Thoracic aorta (tissue), 2 donors: ENCODE measurements around the gene KHDC4. TPM values are rescaled to one million over a fixed set of nuclear protein-coding genes. Genes with fewer than 3 reads are reported as not detected.

ENCODE experiments used
- ATAC-seq: fragments of 150-250 bp; one replicate; pipeline ENCODE4 v1.8.0; 2017; ENCODE audit warnings: low read depth; ENCODE audit not compliant: insufficient number of reproducible peaks, low FRiP score
- DNase-seq: peaks from one replicate; pipeline ENCODE4 v3.0.0-alpha.2; 2020; ENCODE audit warnings: low spot score
- H3K27ac ChIP-seq, 2 donors: fragments of 200-600 bp; sonication (generic); 1 replicate in 1 of 2; 2 replicates in 1 of 2; pipeline ENCODE4 v1.5.1; 2016; ENCODE audit warnings: mild to moderate bottlenecking in 2 of 2, moderate library complexity in 2 of 2
- H3K27me3 ChIP-seq: fragments of 200-600 bp; sonication (generic); replicated peaks from 2 replicates; pipeline ENCODE4 v1.6.0; 2016; ENCODE audit warnings: mild to moderate bottlenecking; ENCODE audit not compliant: insufficient read depth
- H3K36me3 ChIP-seq: fragments of 200-600 bp; sonication (generic); one replicate; pipeline ENCODE4 v1.5.1; 2016
- H3K4me1 ChIP-seq, 2 donors: fragments of 200-600 bp; sonication (generic); 1 replicate in 1 of 2; 2 replicates in 1 of 2; pipeline versions ENCODE4 v1.5.1 to v1.6.0; 2016; ENCODE audit warnings: low read depth in 2 of 2, mild to moderate bottlenecking in 1 of 2; ENCODE audit not compliant: control insufficient read depth in 1 of 2
- H3K4me3 ChIP-seq: fragments of 200-600 bp; sonication (generic); 2 replicates; pipeline ENCODE4 v1.5.1; 2016; ENCODE audit warnings: mild to moderate bottlenecking
- H3K9me3 ChIP-seq: fragments of 200-600 bp; sonication (generic); 2 replicates; pipeline ENCODE4 v1.5.1; 2016
- CTCF ChIP-seq: fragments of 200-600 bp; sonication (generic); IDR thresholded peaks from one replicate; pipeline ENCODE4 v1.5.1; 2019; ENCODE audit warnings: antibody characterized with exemption
- total RNA-seq, 2 donors: library from RNA; depleted of rRNA; stranded (reverse); fragments of >200 nt; gene quantifications; one replicate each; pipeline versions ENCODE4 v1.1.0 to v1.2.3, GENCODE V29; 2016

Gene KHDC4
- total RNA-seq, 2 donors from 2014 or later = 50.6 to 56.9 TPM

GRCh38 chr1:155979597-155980343, 45.6 kb upstream of the KHDC4 start:
- H3K27ac ChIP-seq = peak overlapping the region; percentile 96 to 97
- no peak for DNase-seq
- no peaks in the 10 kb centered on the region for H3K27me3 ChIP-seq
- H3K4me3 ChIP-seq = peak overlapping the region; percentile 95
- no peaks in the 10 kb centered on the region for H3K36me3 ChIP-seq
- H3K4me1 ChIP-seq = peaks cover 34 to 75% of the 10 kb centered on the region in 2 donors
- H3K9me3 ChIP-seq = no peaks in the 10 kb centered on the region
- ATAC-seq = peak; percentile 34
- no peak for TF ChIP-seq CTCF

- ATAC-seq (no peak), DNase-seq (no peak)
- peaks cover 42 to 75% of the 10 kb centered on the region in 2 donors for H3K4me1 ChIP-seq
- no peak for TF ChIP-seq CTCF
- peak overlapping the region; percentile 95 for H3K4me3 ChIP-seq
- no peaks in the 10 kb centered on the region for H3K27me3 ChIP-seq
- no peaks in the 10 kb centered on the region for H3K36me3 ChIP-seq
- peak overlapping the region; percentile 96 to 97 for H3K27ac ChIP-seq
- no peaks in the 10 kb centered on the region for H3K9me3 ChIP-seq
Observed at GRCh38 chr1:155978973-155979429, 44.8 kb upstream of the KHDC4 start.

DNA sequence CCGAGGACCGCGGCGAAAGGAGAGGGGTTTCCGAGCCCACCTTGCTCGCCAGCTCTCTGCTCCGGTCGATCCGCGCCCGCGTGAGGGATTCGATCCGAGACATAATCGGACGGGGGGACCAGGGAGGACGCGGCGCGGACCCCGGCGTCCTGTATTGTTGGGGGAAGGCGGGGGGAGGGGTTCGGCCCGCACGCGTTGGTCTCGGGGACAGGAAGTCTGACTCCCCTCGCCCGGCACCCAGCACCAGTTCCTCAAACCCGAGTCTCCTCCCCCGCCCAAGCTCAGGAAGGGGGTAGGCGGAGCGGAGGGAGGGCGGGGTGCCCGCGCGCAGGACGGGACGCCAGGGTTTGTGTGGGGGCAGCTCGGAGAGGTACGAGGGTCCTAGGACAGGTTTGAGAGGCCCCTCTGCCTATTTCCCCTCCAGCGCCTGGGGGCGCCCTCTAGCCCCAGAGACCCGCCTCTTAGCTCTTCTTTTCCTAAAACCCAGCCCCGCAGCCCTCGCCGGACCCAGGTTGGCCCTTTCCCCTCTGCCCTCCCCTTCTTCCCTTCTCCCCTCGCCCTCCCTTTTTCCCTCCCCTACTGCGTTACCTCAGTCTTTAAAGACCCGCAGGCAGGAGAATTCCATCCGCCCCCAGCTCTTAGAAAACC, 44.2 kb upstream of the KHDC4 start, which contains the start of gene ARHGEF2:
Gene ARHGEF2 (minus strand): TSS at position 223 of the 648 bp plus-strand sequence. CDS start 120 bp downstream, at position 103.
- no peaks in the 10 kb centered on the region for H3K9me3 ChIP-seq
- H3K36me3 ChIP-seq = no peaks in the 10 kb centered on the region
- ATAC-seq (no peak), DNase-seq (peak; percentile 54)
- H3K4me3 ChIP-seq = peak within 1 kb of the TSS; percentile 95
- peaks cover 46 to 75% of the 10 kb centered on the region in 2 donors for H3K4me1 ChIP-seq
- no peaks in the 10 kb centered on the region for H3K27me3 ChIP-seq
- H3K27ac ChIP-seq = peak within 1 kb of the TSS; percentile 96 to 97
- TF ChIP-seq CTCF = no peak

GRCh38 chr1:155977690-155978324, 43.6 kb upstream of the KHDC4 start:
- ATAC-seq (no peak), DNase-seq (no peak)
- H3K9me3 ChIP-seq = no peaks in the 10 kb centered on the region
- H3K27me3 ChIP-seq = no peaks in the 10 kb centered on the region
- no peak for TF ChIP-seq CTCF
- H3K27ac ChIP-seq = peak overlapping the region; percentile 96 to 97
- H3K36me3 ChIP-seq = no peaks in the 10 kb centered on the region
- peaks cover 47 to 75% of the 10 kb centered on the region in 2 donors for H3K4me1 ChIP-seq
- peak overlapping the region; percentile 95 for H3K4me3 ChIP-seq
